DMS79 treated with DMSO at 0.1 percent for 48 hours (cell line): ENCODE measurements around the gene NPAS3.

Source experiments
- DNase-seq: peaks from one replicate; lab custom pipeline; 2025; lab: John Stamatoyannopoulos, UW

Gene NPAS3

DNA sequence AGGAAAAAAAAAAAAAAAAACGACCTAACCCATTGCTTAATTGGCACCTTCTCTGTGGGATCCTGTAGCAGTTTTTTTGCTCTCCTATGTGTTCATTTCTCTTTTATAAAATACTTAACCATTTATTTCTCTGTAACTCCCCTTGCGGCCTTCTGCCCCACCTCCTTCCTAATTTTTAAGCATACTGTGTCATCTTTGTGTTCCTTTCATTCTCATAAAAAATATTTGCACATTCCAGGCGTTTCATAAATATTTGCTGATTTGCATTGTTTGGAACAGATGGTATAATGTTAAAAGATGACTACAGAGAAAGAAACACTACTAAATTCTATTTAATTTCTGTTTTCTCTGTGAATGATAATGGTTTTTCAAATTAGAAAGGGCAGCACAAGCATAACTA, 77.9 kb downstream of the NPAS3 start:
- DNase-seq = no peak

DNA sequence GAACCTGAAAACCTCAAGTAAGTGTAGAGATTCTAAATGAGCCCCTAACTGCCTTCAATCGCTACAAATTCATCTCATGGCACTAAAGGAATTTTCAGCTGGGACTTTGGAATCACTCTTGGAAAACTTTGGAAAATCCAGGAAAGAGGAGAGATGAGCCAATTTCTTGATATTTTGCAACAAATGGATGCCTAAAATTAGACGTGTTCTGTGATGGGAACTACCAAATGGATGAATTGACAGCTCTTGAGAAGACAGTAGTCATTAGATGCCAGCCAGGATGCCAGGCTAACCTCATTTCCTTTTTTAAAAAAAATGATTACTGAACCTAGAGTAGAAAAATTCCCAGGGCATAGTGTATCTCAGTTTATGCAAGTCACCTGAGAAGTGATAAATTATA, 78.3 kb downstream of the NPAS3 start:
- no peak for DNase-seq

DNA sequence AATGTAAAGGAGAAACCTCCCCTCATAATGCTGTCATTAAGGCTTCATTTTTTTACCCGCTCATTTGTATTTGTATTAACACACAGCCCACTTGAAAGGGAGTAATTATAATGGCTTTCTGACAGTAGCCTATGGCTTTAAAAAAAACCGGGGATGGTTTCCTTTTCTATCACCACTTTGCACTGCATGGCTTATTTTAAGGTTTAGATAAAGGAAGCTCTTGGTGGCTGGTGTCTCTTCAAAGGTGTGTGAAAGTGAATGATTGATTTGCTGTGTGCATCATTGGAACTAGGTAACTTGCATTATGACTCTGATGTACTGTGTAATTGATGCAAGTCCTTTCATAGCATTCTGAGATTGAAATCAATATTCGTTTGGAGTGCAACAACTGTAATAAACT, 80.7 kb downstream of the NPAS3 start:
- DNase-seq = no peak

DNA sequence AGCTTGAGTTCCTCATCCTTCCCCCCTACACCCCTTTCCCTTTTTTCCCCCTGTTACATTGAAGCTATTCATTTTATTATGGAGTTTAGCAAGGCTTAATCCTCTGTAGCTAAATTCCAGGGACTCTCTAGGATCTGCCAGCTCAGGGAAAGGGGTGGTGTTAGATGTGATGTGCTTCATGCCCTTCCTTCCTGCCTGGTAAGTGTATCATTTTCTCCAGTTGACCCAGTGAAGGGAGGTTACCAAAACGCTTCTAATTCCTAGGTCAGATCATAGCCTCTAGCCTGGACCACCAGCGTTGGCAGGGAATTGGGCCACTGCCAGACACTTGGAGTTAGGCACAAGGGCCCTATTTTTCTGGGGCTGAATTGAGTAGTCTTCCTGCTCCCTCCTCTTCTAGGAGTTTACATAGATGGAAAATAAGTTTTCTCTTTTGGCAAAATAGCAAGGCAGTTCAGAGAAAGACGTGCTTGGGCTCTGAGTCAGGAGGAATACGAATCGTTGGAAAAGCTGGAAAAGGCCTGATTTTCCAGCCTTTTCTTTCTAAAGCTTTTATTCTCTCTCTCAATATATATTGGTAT, 88.3 kb downstream of the NPAS3 start:
- DNase-seq = no peak

DNA sequence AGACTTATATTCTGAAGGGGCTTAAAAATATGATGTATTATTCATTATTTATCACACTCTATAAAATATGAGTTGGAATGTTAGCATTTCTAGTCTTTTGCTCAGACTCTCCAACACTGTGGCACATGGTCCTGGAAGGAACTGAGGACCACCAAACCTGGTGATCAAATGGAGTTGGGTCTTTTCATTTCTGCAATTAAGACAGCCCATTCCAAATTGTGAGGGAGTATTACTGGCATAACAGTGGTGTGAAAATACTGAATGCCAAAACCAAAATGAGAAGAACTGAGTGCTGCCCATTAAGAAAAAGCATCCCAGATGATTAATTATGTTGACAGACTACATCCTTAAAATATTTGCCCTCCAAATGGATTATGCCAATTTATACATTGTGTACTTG, 90.8 kb downstream of the NPAS3 start:
- no peak for DNase-seq

DNA sequence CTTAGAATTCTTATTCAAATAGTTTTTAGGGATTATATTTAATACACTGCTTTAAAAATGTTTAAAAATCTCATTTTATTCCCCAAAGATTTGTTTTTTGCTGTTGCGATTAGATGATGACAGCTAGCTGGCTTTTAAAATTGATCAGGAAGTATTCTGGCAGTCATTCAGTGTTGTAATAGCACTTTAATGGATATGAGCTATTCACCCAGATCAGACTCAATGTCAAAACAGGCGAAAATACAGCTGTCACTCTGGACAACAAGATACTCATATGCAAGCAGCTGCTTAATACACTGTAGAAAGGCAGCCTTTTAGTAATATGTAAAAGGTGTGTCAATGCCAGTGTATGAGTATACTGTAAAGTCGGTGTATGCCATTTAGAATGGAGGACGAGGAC, 91.7 kb downstream of the NPAS3 start:
- DNase-seq = no peak

DNA sequence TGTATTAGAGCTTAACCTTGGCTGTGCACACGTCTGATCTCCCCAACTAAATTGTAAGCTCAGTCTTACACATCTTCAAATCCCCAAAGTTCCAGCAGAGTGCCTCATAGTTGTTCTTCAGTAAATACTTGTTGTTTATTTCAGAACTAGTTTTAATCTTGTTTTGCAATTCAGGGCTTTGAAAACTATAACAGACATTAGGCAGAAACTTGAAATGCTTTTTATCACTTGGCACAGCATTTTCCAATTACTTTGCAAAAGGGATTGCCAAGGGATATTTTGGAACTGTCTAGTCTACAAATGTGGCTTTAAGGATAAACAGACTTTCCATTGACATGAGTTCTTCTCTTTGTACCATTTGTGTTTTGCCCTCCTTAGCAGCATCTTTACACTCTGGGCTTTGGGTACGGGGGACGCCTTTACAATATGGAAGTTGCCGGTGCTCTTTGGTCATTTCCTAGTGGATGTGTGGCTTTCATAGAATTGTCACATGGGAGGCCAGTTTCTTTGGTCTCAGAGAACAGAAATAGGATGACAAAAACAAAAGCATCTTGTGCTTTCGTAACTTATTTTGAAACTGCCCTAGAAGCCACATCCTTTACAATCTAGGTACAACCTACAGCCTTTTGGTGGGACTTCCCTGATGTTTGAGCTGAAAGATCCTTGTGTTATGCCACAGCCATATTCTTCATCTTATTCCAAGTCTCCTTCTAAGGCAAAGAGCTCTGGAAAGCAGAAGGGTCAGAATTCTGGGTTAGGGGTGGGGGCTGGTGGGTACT, 96.9 kb downstream of the NPAS3 start:
- no peak for DNase-seq

DNA sequence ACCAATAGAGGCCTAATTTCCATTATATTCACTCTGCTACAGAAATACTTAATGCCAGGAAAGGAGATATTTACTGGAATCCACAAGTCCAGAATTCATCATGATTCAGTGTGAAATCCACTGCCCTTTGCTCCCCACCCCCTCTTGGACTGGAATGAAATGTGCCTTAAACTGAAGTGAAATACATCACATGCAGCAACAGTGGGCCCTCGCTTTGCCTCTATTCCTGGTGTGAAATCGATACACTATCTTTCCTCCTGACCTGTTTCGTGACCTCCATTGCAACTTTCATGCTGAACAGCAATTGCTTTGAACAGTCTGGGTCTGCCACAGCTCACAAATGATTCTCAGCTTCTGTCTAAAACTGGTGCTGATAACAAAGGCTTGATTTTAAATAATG, 100.6 kb downstream of the NPAS3 start:
- no peak for DNase-seq

DNA sequence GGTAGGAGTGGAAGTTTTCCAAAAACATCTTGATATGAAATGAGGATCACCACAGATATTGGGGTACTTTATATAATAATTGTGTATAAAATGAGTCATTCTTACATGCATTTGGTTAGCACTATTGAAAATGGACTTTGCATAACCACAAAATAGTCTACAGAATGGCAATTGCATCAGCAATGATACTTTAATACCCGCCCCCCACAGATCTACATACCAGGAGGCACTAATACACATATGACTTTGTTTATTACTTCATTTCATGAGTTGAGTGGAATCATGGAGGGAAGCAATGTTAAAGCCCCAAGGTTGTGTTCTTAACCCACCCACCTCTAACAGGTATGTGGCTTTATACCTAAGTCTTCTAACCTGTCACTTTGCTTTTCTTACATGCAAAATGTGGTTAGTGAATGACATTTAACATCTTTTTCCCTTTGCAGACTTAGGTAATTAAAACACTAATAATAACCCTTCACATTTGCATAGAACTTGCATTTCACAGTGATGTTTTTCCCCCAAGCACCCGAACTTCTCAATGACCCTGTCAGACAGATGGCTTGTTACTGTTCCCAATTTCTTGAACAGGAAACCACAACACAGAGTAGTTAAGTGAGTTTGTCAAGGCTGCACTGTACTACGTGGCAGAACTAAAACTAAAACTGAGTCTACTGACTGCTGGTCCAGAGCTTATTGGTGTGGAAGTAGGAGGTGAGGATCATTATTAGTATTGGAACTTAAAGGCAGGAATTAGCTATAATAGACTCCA, 101.9 kb downstream of the NPAS3 start:
- DNase-seq = no peak

DNA sequence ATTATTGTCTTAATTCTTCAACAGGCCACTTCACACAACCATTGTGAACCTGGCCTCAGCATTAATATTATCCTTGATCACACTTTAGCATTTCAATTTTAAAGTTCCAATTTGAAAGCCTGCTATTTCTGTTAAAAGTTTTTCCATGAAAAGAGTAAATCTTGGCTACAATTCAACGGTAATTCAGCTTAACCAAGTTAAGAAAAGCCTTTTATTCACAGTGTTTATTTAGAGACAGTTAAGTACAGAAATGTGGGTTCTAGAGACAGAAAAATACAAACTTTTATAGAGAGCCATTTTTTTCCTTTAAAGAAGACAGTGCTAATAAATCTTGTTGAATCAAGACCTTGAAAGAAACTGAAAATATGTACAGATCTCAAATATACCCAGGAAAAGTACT, 103.9 kb downstream of the NPAS3 start:
- DNase-seq = no peak

DNA sequence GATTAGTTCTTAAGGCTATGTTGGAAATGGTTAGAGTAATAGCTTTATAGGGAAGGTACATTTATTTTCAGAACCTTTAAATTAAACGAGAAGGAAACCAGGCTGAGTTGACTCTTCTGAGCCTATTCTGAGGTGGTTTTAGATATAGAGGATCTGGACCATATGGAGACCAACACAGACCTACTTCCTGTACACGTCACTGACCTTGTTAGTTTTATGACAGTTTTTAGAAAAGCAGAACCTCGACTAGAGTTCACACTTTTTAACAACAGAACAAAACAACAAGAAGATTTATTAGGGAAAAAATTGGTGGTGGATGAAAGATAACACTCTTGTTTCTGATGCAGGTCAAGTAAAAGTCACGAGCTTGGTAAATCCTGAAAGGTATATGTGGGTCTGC, 107.1 kb downstream of the NPAS3 start:
- DNase-seq = no peak

DNA sequence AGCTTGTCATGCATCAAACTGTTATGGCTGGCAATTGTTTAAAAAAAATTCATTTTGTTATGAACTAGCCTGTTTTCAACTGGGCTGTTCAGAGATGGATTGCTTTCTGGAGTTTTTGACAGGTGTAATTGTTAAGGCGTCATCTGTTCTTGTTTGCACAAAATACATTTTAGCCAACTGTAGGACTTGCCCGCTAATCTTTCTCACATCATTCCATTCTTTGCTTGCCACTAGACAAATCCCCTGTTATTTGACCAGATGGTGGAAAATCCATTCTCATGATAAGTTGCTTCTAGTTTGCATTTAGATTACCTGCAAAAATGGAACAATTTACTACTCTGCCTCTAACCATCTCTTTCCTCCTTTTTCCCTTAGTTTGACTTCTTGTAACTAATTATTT, 114.3 kb downstream of the NPAS3 start:
- DNase-seq = no peak

DNA sequence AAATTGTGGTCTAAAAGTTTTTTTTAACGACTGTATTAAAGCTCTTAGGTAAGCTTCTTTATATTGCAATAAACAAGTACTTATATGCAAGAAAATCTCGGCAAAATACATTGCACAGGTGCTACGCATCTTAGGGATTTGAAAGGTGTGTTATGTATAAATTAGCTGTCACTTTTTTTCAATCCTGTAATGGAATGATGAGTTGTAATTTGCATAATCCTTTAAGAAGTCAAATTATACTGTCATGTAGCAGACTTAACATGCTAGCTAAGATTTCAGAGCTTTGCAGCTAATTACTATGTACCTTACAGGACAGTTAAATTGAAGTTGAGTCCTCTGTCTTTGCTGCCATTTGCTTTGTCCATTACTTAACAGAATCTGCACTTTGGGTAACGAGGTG, 117.5 kb downstream of the NPAS3 start:
- DNase-seq = no peak

DNA sequence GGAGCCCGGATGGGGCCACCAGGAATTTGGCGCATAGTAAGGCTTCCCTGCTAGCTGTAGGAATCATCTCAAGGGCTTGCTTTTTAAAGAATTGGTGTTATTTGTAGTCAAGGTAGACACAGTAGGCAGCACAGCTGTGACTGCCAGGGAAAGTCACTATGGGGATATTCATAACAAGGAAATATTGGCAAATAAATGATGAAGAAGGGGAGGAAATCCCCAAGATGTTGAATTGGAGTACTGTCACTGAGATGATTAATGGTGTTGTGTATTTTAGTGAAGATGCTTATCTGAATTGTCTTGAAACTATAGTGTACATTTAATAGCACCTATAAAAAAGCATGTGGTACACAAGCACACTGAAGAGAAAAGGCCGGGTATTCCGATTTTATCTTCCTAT, 118.9 kb downstream of the NPAS3 start:
- no peak for DNase-seq

DNA sequence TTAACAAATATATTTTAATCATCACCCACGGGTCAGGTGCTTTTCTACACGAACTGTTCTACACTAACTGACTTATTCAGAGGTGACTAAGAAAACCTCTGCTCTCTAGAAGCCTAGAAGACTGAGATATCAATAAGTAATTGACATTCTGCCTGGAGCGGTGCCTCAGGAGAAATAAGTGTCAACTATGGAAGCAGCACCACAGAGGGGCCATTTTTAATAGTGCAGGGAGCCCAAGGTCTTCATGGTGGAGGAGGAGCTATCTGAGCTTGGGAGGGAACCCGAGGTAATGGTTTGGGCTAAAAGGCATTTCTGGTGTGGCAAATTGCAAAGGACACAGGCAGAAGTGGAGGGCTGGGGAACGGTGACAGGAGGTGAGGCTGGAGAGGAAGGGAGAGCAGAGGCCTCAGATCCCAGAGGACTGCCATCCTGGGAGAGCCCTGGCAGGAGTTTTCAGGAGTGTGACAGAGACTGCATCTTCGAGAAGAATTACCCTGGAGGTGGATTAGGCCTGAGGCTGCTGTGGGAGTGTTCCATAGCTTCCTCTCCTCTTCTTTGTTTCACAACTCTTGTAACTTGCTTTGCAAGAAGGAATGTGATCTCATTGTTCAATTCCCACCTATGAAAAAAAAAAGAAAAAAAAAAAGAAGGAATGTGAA, 123.1 kb downstream of the NPAS3 start:
- DNase-seq = no peak

DNA sequence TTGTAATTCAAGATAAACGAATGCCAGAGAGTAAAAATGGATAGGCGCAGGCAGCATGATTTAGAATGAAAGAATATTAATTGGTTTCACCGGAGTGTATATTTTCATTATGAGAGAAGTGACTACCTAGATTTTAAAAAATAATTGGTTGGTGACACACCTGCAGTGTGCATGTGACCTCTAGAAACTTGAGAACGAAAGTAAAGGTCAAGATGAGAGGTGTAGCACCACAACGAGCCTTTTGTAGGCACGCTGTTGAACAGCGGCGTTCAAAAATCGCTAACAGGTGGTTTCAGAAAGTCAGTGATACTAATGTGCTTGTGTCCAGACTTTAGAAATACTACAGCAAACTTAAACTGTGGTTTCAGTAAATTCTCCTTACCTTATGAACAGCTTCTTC, 123.8 kb downstream of the NPAS3 start:
- DNase-seq = no peak

DNA sequence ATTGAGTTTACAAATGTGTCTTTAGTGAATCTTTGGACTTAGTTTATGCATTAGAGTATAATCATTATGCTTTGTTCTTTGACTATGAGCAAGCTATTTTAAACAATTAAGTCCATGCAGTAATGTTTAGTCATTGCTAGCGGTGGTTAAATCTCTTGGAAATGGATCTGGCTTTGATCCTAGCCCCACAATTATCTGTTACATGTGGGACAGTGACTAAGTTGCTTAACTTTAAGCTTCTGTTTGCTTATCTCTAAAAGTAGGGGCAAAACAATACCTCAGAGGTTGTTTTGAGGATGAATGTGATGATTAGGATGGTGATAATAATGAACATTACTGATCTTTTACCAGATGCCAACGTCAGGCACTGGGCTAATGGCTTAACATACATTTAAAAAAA, 124.2 kb downstream of the NPAS3 start:
- DNase-seq = no peak

DNA sequence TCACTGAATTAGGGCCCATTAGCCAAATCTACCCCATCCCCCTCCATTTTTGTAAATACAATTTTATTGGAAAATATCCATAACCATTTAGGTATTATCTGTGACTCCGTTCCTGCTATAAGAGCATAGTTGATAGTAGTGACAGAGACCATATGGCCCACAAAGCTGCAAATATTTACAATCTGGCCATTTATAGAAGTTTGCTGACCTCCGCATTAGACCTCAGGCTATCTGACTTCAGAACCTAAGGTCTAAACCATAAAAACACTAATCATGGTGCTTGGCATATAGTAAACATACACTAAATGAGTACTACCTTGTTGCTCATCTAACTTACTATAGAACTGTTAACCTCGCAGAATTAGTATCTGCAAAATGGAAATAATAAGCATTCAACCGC, 124.8 kb downstream of the NPAS3 start:
- DNase-seq = no peak

DNA sequence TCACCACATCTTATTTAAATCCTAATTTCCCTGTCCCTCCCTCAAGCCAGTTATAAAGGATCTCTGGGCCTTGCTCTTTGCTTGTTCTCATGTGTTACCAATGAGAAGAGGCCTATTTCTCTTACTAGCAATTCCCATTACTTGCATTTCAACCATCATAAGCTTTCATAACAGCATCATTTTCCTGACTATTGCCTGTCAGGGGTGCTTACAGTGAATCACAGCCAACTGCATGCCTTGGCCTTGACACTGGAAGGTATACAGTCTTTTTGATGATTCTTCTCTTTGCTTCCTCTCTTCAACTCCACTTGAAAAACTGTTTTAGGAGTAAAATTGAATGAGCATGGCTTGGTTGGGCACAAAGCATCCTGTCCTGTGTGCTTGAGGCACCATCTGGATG, 127.0 kb downstream of the NPAS3 start:
- no peak for DNase-seq

DNA sequence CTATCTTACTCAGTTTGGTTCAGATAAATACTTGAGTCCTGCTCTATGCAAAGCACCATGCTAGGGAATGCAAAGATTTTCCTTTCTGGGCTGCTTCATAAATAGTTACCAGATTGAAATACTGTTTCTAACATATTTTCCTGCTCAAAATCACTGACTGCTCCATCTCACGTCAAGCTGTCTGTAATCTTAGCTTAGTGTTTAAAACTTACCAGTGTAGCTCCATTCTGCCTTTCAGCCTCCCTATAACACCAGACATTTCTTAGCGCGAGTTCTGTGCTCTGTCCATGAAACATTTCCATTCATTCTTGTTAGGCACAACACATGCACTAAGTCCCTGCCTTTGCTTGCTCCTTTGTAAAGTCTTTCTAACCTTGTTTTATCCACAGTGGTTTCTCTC, 129.4 kb downstream of the NPAS3 start:
- DNase-seq = no peak

DNA sequence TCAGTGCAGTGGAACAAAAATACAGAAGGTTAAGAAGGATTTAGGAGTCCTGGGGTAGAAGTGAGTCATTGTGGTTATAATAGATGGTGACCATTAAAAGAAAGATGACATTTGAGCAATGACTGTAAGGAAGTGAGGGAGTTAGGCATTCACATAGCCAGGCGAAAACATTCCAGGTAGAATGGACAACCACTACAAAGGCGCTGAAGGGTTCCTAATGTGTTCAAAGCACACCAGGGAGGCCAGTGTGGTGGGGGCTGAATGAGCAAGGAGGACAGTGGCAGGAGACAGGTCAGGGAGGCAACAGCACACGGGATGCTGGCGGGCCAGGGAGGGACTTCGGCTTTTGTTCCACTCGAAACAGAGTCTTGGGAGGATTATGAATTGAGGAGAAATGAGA, 129.9 kb downstream of the NPAS3 start:
- DNase-seq = no peak

DNA sequence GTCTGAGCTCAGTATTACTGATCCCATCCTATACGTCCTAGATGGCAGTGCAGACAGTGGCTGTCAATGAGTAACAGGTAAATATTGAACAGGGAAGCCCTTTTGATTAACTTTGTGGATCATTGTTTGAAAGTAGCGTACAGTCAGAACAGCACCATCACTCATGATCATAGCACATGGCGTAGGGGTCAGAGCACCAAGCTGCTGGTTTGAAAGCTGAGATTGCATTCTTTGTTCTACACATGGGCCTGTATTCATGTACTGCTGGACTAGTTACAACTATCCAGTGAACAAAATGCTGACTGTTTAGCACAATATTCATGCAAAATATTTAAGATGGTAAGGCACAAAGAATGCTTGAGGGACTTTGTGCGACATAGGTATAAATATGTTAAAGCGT, 131.8 kb downstream of the NPAS3 start:
- no peak for DNase-seq

DNA sequence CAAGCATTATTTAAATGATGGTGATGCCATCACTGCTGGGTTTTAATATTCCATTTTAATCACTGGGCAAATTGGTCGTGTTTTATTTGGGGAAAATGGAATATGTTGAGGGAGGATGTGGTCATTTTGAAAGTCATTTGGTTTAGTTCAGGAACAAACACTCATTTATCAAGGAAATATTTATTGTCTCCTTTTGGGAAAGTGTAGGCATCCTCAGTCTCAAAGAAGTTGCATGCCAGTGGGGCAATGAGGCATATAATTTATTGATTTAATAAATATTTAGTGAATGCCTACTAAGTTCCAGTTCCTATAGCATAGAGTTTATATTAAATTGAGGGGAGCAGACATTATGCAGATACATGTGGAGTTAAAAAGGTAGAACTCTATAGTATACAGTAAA, 134.3 kb downstream of the NPAS3 start:
- DNase-seq = no peak
